Ishikawa (cell line): ENCODE data around the gene ASB16.

ENCODE experiments used
- CEBPB ChIP-seq: IDR thresholded peaks from 2 replicates; pipeline ENCODE4 v1.6.1; 2012
- CREB1 ChIP-seq: IDR thresholded peaks from 2 replicates; pipeline ENCODE4 v1.6.1; 2012; ENCODE audit warnings: low read depth
- EGR1 ChIP-seq: IDR thresholded peaks from 2 replicates; pipeline ENCODE4 v1.6.1; 2012
- EP300 ChIP-seq: IDR thresholded peaks from 2 replicates; pipeline ENCODE4 v1.6.1; 2012; ENCODE audit warnings: borderline replicate concordance
- FOXM1 ChIP-seq: IDR thresholded peaks from 2 replicates; pipeline ENCODE4 v1.6.1; 2012; ENCODE audit warnings: low read depth, borderline replicate concordance
- RAD21 ChIP-seq: IDR thresholded peaks from 2 replicates; pipeline ENCODE4 v1.6.1; 2012; ENCODE audit warnings: low read depth
- TAF1 ChIP-seq: IDR thresholded peaks from 2 replicates; pipeline ENCODE4 v1.6.1; 2012; ENCODE audit warnings: low read depth, mild to moderate bottlenecking
- TCF12 ChIP-seq: IDR thresholded peaks from 2 replicates; pipeline ENCODE4 v1.6.1; 2012; ENCODE audit warnings: low read depth
- TEAD4 ChIP-seq: IDR thresholded peaks from 2 replicates; pipeline ENCODE4 v1.6.1; 2012
- YY1 ChIP-seq: IDR thresholded peaks from 2 replicates; pipeline ENCODE4 v1.6.1; 2012; ENCODE audit warnings: low read depth
- TF ChIP-seq, protein P1 (sequence below): IDR thresholded peaks from 2 replicates; pipeline ENCODE4 v1.6.1; 2012
- TF ChIP-seq, protein P2 (sequence below): IDR thresholded peaks from 2 replicates; pipeline ENCODE4 v1.6.1; 2012; ENCODE audit warnings: low read depth, mild to moderate bottlenecking
- TF ChIP-seq, protein P3 (sequence below): IDR thresholded peaks from 2 replicates; pipeline ENCODE4 v1.6.1; 2012

DNA sequence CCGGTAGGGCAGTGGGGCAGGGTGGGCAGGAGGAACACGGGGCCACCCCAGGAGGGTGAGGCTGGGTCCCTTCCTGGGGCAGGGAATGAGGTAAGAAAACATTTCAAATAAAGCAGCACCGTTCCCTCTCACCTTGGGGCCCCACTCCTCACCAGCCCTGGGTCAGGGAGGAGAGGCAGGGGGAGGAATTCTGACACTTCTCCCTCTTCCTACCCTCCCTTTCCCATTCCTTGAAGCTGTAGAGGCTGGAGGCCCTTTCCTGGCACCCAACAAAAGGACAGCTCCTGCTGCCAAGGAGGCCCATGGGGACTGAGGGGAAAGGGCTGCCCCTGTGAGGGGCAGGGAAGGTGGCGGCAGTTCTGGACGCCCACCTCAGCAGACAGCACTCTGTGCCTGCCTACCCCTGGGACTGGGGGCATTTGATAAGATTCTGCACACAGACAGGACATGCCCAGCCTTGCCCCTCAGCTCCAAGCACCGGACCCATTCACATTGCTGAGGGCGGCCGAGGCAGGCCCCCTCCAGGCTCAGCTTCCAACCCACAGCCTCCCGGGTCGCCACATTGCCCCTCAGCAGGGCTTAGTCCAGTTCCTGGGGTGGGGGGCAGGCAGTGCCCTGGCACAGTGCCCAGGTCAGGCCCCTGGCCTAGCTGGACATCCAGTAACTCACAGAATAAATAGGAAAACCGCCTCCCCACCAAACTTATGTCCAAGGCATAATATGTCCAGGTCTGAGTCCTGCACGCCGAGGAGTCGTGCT lies 23.0 kb downstream of the ASB16 start:
- TF ChIP-seq YY1, result no peak
- TF ChIP-seq, protein P1, sequence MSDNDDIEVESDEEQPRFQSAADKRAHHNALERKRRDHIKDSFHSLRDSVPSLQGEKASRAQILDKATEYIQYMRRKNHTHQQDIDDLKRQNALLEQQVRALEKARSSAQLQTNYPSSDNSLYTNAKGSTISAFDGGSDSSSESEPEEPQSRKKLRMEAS, result no peak
- TF ChIP-seq, protein P2, sequence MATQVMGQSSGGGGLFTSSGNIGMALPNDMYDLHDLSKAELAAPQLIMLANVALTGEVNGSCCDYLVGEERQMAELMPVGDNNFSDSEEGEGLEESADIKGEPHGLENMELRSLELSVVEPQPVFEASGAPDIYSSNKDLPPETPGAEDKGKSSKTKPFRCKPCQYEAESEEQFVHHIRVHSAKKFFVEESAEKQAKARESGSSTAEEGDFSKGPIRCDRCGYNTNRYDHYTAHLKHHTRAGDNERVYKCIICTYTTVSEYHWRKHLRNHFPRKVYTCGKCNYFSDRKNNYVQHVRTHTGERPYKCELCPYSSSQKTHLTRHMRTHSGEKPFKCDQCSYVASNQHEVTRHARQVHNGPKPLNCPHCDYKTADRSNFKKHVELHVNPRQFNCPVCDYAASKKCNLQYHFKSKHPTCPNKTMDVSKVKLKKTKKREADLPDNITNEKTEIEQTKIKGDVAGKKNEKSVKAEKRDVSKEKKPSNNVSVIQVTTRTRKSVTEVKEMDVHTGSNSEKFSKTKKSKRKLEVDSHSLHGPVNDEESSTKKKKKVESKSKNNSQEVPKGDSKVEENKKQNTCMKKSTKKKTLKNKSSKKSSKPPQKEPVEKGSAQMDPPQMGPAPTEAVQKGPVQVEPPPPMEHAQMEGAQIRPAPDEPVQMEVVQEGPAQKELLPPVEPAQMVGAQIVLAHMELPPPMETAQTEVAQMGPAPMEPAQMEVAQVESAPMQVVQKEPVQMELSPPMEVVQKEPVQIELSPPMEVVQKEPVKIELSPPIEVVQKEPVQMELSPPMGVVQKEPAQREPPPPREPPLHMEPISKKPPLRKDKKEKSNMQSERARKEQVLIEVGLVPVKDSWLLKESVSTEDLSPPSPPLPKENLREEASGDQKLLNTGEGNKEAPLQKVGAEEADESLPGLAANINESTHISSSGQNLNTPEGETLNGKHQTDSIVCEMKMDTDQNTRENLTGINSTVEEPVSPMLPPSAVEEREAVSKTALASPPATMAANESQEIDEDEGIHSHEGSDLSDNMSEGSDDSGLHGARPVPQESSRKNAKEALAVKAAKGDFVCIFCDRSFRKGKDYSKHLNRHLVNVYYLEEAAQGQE, result no peak
- TF ChIP-seq TAF1, result no peak
- TF ChIP-seq EGR1, result no peak
- no peak for TF ChIP-seq TEAD4
- no peak for TF ChIP-seq CREB1
- no peak for TF ChIP-seq CEBPB
- no peak for TF ChIP-seq EP300
- no peak for TF ChIP-seq TCF12
- no peak for TF ChIP-seq RAD21
- TF ChIP-seq, protein P3, sequence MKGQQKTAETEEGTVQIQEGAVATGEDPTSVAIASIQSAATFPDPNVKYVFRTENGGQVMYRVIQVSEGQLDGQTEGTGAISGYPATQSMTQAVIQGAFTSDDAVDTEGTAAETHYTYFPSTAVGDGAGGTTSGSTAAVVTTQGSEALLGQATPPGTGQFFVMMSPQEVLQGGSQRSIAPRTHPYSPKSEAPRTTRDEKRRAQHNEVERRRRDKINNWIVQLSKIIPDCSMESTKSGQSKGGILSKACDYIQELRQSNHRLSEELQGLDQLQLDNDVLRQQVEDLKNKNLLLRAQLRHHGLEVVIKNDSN, result no peak
- TF ChIP-seq FOXM1, result no peak
